GM12878 (cell line): ENCODE measurements around the gene SFPQ. TPM values are rescaled to one million over a fixed set of nuclear protein-coding genes. Genes with fewer than 3 reads are reported as not detected.

Source experiments
- ATAC-seq: fragments of 200-7000 bp; cut with Tn5 transposase; 3 replicates; pipeline ENCODE4 v1.9.1; 2020; ENCODE audit warnings: mild to moderate bottlenecking, moderate library complexity
- BruUV-seq: library from RNA; stranded (reverse); fragments of 400-500 nt; replicated peaks from 2 replicates; lab custom pipeline; 2021; lab: Mats Ljungman, UMichigan
- CTCF ChIA-PET: fragments of 300-600 bp; sonication (Branson Sonifier 250); formaldehyde crosslinking; extraction: SDS; loops from one replicate; lab custom pipeline; 2021; ENCODE audit warnings: inconsistent platforms; lab: Yijun Ruan, JAX
- POLR2A ChIA-PET: fragments of 350-600 bp; formaldehyde crosslinking; extraction: SDS; loops from one replicate; lab custom pipeline; 2021; ENCODE audit warnings: inconsistent platforms; lab: Charles Lee
- RAD21 ChIA-PET: fragments of 300-600 bp; sonication (Branson Sonifier 250); formaldehyde crosslinking; loops from one replicate; lab custom pipeline; 2023; ENCODE audit warnings: antibody characterized with exemption; ENCODE audit not compliant: unreplicated experiment; lab: Charles Lee
- SMC1A ChIA-PET: fragments of 300-600 bp; sonication (Branson Sonifier 250); formaldehyde crosslinking; loops from one replicate; lab custom pipeline; 2023; ENCODE audit not compliant: unreplicated experiment, uncharacterized antibody; lab: Charles Lee
- DNase-seq: peaks from one replicate; pipeline ENCODE4 v3.0.0-alpha.2; 2011; ENCODE audit warnings: low read depth, low spot score
- FAIRE-seq: peaks from 3 replicates; lab custom pipeline; 2011; peaks lifted over from hg19 to GRCh38; lab: Jason Lieb, UNC
- H2AFZ ChIP-seq: 2 replicates; pipeline ENCODE4 v1.6.0; 2011; ENCODE audit warnings: low read depth, low read length, control low read depth; ENCODE audit not compliant: control insufficient read depth
- H3K27ac ChIP-seq: 2 replicates; pipeline ENCODE4 v1.5.1; 2011; ENCODE audit warnings: control low read depth; ENCODE audit not compliant: control insufficient read depth, insufficient read depth
- H3K27me3 ChIP-seq, 2 experiments: replicated peaks in 1 of 2; 2 replicates each; pipeline versions ENCODE4 v1.6.0 to v1.6.1; 2011; ENCODE audit warnings: low read length in 1 of 2; ENCODE audit not compliant: control insufficient read depth in 2 of 2, insufficient read depth in 2 of 2
- H3K36me3 ChIP-seq, 2 experiments: 2 replicates each; pipeline ENCODE4 v1.5.1; 2011; ENCODE audit warnings: low read length in 1 of 2; ENCODE audit not compliant: control insufficient read depth in 2 of 2, insufficient read depth in 2 of 2
- H3K4me1 ChIP-seq: 2 replicates; pipeline ENCODE4 v1.6.1; 2011; ENCODE audit warnings: mild to moderate bottlenecking, low read length, moderate library complexity, mixed read lengths; ENCODE audit not compliant: control insufficient read depth, insufficient read depth
- H3K4me2 ChIP-seq: 2 replicates; pipeline ENCODE4 v1.6.0; 2011; ENCODE audit warnings: control low read depth; ENCODE audit not compliant: control insufficient read depth, insufficient read depth
- H3K4me3 ChIP-seq: fragments of 200-600 bp; sonication (generic); 2 replicates; pipeline ENCODE4 v1.5.1; 2016
- H3K79me2 ChIP-seq: 2 replicates; pipeline ENCODE4 v1.6.0; 2011; ENCODE audit warnings: low read length; ENCODE audit not compliant: control insufficient read depth, insufficient read depth
- H3K9ac ChIP-seq: 2 replicates; pipeline ENCODE4 v1.8.0; 2011; ENCODE audit warnings: low read length, control low read depth, mixed read lengths; ENCODE audit not compliant: control insufficient read depth, insufficient read depth
- H3K9me3 ChIP-seq: replicated peaks from 3 replicates; pipeline ENCODE4 v1.5.1; 2011; ENCODE audit warnings: mild to moderate bottlenecking, low read length; ENCODE audit not compliant: control insufficient read depth, insufficient read depth
- H4K20me1 ChIP-seq: 2 replicates; pipeline ENCODE4 v1.6.0; 2011; ENCODE audit not compliant: control insufficient read depth, insufficient read depth
- ATF3 ChIP-seq: IDR thresholded peaks from 2 replicates; pipeline ENCODE4 v1.6.1; 2011; ENCODE audit warnings: low read depth, mild to moderate bottlenecking, low read length, moderate library complexity, borderline replicate concordance; ENCODE audit errors: extremely low read depth
- BHLHE40 ChIP-seq, 2 experiments: fragments of 450-650 bp in 1 of 2; IDR thresholded peaks; 2 replicates each; pipeline ENCODE4 v1.6.1; 2011 to 2017; ENCODE audit warnings: low read depth in 2 of 2, borderline replicate concordance in 1 of 2, improper control_type of control experiment in 1 of 2, low read length in 1 of 2, mild to moderate bottlenecking in 1 of 2
- BMI1 ChIP-seq: fragments of 450-650 bp; IDR thresholded peaks from 2 replicates; pipeline ENCODE4 v1.6.1; 2016; ENCODE audit warnings: mild to moderate bottlenecking, moderate library complexity, borderline replicate concordance
- EED ChIP-seq: sonication (generic); IDR thresholded peaks from 2 replicates; pipeline ENCODE4 v1.6.1; 2016; ENCODE audit warnings: antibody characterized with exemption, low read depth
- ETV6 ChIP-seq, 2 experiments: fragments of 450-650 bp in 1 of 2; IDR thresholded peaks in 1 of 2; conservative IDR thresholded peaks in 1 of 2; 2 replicates each; pipeline ENCODE4 v1.6.1; 2014; ENCODE audit warnings: antibody characterized with exemption in 1 of 2, borderline replicate concordance in 1 of 2, low read depth in 1 of 2, mild to moderate bottlenecking in 1 of 2, moderate library complexity in 1 of 2
- MAX ChIP-seq: IDR thresholded peaks from 2 replicates; pipeline ENCODE4 v1.6.1; 2012; ENCODE audit warnings: low read depth, low read length, improper control_type of control experiment
- NFIC ChIP-seq: IDR thresholded peaks from 2 replicates; pipeline ENCODE4 v1.6.1; 2012; ENCODE audit warnings: low read depth, mild to moderate bottlenecking, inconsistent platforms, low read length, moderate library complexity
- NR2C2 ChIP-seq: IDR thresholded peaks from 2 replicates; pipeline ENCODE4 v1.6.1; 2011; ENCODE audit warnings: borderline replicate concordance, low read depth; ENCODE audit not compliant: control insufficient read depth, insufficient read length
- PKNOX1 ChIP-seq: fragments of 450-650 bp; IDR thresholded peaks from 2 replicates; pipeline ENCODE4 v1.6.1; 2016; ENCODE audit warnings: mild to moderate bottlenecking
- RAD21 ChIP-seq: IDR thresholded peaks from 2 replicates; pipeline ENCODE4 v1.6.1; 2011; ENCODE audit warnings: mild to moderate bottlenecking, low read depth, low read length, moderate library complexity; ENCODE audit not compliant: insufficient read depth
- RUNX3 ChIP-seq: IDR thresholded peaks from 2 replicates; pipeline ENCODE4 v1.6.1; 2012; ENCODE audit warnings: low read length, inconsistent platforms
- STAT1 ChIP-seq: fragments of 450-650 bp; conservative IDR thresholded peaks from 2 replicates; pipeline ENCODE4 v1.6.1; 2014; ENCODE audit warnings: antibody characterized with exemption, mild to moderate bottlenecking
- USF1 ChIP-seq: IDR thresholded peaks from 2 replicates; pipeline ENCODE4 v1.6.1; 2011; ENCODE audit warnings: borderline replicate concordance, low read depth, mild to moderate bottlenecking, moderate library complexity, mixed read lengths, low read length; ENCODE audit not compliant: insufficient read depth; ENCODE audit errors: extremely low read length
- ZBTB33 ChIP-seq: fragments of 450-650 bp; IDR thresholded peaks from 2 replicates; pipeline ENCODE4 v1.6.1; 2017; ENCODE audit warnings: mild to moderate bottlenecking
- ZNF217 ChIP-seq: fragments of 450-650 bp; IDR thresholded peaks from 2 replicates; pipeline ENCODE4 v1.6.1; 2017; ENCODE audit warnings: antibody characterized with exemption, mild to moderate bottlenecking
- WGBS: methylation state at CpG from one replicate; pipeline ENCODE4 v1.1.6; 2016; ENCODE audit warnings: low lambda C conversion rate; ENCODE audit not compliant: insufficient replicate concordance, insufficient coverage; ENCODE audit errors: missing lambda C conversion rate; 5-methylcytosine and 5-hydroxymethylcytosine counted together
- in situ Hi-C: fragments of 300-500 bp; cut with MboI; formaldehyde crosslinking; loops from 9 replicates; pipeline ENCODE4 v1.14.3; 2018; ENCODE audit warnings: mixed read lengths
- intact Hi-C: fragments of 100-400 bp; cut with micrococcal nuclease; formaldehyde crosslinking; loops from one replicate; pipeline ENCODE4 v1.14.2; 2022; ENCODE audit not compliant: unreplicated experiment
- polyA plus RNA-seq, 11 experiments: library from polyadenylated mRNA; depleted of rRNA in 4 of 11; unstranded in 6 of 11; stranded (reverse) in 5 of 11; fragments of >200 nt; fragmentation: Nextera tagmentation in 4 of 11; fragmentation: Illumina TruSeq in 1 of 11; extraction: Ambion mirVana in 4 of 11; extraction: Trizol in 1 of 11; gene quantifications; 1 replicate in 1 of 11; 2 replicates in 10 of 11; pipeline versions ENCODE4 v1.2.1 to v1.2.3, GENCODE V29; 2011 to 2016; ENCODE audit warnings: inconsistent platforms in 2 of 11, missing spikeins in 2 of 11, low read depth in 1 of 11
- total RNA-seq, 4 experiments: library from RNA; depleted of rRNA in 3 of 4; stranded (reverse); fragments of >200 nt in 3 of 4; fragmentation: Illumina TruSeq in 1 of 4; extraction: Trizol in 1 of 4; gene quantifications; 2 replicates each; pipeline versions ENCODE4 v1.2.1 to v1.2.3, GENCODE V29; 2013 to 2021

The SFPQ gene
- total and polyA plus RNA-seq, 10 of the 15 experiments (the other 5 are each of a cell fraction or from before 2014, with no cell fraction given): 78.5 to 559 (median 199) TPM

- TF ChIP-seq MAX: no peak
- no peak for TF ChIP-seq ZNF217
- no peak for TF ChIP-seq ZBTB33
- no peak for TF ChIP-seq BHLHE40 (IDR thresholded peaks at IDR 0.05; ENCODE audit: borderline replicate concordance in 1 of 2, low read depth in 2 of 2, low read length in 1 of 2)
These were observed 38.3 kb upstream of the SFPQ start (continued) for GRCh38 chr1:35231287-35231686.

- no peak overlapping the region for H3K4me3 ChIP-seq
- SMC1A ChIA-PET: no interaction called here
- WGBS: 0% methylated on average over 1 of the region's 1 CpG
- no peaks in the 10 kb centered on the region for H4K20me1 ChIP-seq
- POLR2A ChIA-PET: interaction anchor here (0.5 kb wide), 1 partner anchor 9 kb away, joined by 6 read pairs; no protein-coding TSS in a partner anchor
- CTCF ChIA-PET: no interaction called here
- peak; percentile 51 for ATAC-seq
- peak overlapping the region; percentile 60 for H3K27ac ChIP-seq
- in situ Hi-C loops (no loop called here), intact Hi-C loops (loop anchor here (5.0 kb wide), 1 partner anchor 38 kb away; the partner anchor contains the start of gene ZMYM4)
- RAD21 ChIA-PET: no interaction called here
- H3K79me2 ChIP-seq: no peaks in the 10 kb centered on the region
- 0 out of 2 replicates have a peak overlapping the region, but pooled peaks have one; percentile 21 for H3K4me2 ChIP-seq
- peak overlapping the region; percentile 51 for H2AFZ ChIP-seq
- BruUV-seq: no TSS peak
- no peaks in the 10 kb centered on the region for H3K27me3 ChIP-seq
- H3K9ac ChIP-seq: no peak overlapping the region
- DNase-seq: no peak
- H3K9me3 ChIP-seq: no peaks in the 10 kb centered on the region
- H3K36me3 ChIP-seq: no peaks in the 10 kb centered on the region
- H3K4me1 ChIP-seq: peaks cover 5% of the 10 kb centered on the region; the same call in 1 of the 2 replicates
- FAIRE-seq: no peak
- TF ChIP-seq ATF3 (no peak), USF1 (no peak), NR2C2 (no peak), STAT1 (no peak), PKNOX1 (no peak), RUNX3 (no peak), RAD21 (no peak), BMI1 (no peak), EED (0 out of 2 replicates have a peak, but pooled peaks have one; percentile 35), NFIC (peak; percentile 13; the same call in 1 of the 2 replicates), ETV6 (conservative IDR thresholded peaks at IDR 0.05 in 1 of 2, IDR thresholded peaks at IDR 0.05 in 1 of 2; ENCODE audit: borderline replicate concordance in 1 of 2, low read depth in 1 of 2) (no peak; a peak in 1 of 4 replicates)
These were observed 36.8 kb upstream of the SFPQ start for GRCh38 chr1:35229587-35230360.
